IMR-90 (cell line): ENCODE results near the gene AJUBA. TPM values are rescaled to one million over a fixed set of nuclear protein-coding genes. Genes with fewer than 3 reads are reported as not detected.

Experiments used
- ATAC-seq: fragments of 200-7000 bp; cut with Tn5 transposase; 2 replicates; pipeline ENCODE4 v1.9.1; 2020; ENCODE audit warnings: low read depth, mild to moderate bottlenecking, moderate library complexity
- BruUV-seq: library from RNA; stranded (reverse); fragments of 400-500 nt; replicated peaks from 2 replicates; lab custom pipeline; 2021; lab: Mats Ljungman, UMichigan
- CTCF ChIA-PET: fragments of 300-600 bp; formaldehyde crosslinking; extraction: SDS; loops from one replicate; lab custom pipeline; 2021; ENCODE audit warnings: antibody characterized with exemption; lab: Yijun Ruan, JAX
- POLR2A ChIA-PET: fragments of 300-600 bp; sonication (Branson Sonifier 250); formaldehyde crosslinking; loops from one replicate; lab custom pipeline; 2022; ENCODE audit warnings: antibody characterized with exemption; ENCODE audit not compliant: unreplicated experiment; lab: Charles Lee
- DNase-seq: peaks from one replicate; pipeline ENCODE4 v3.0.0; 2013
- H2AFZ ChIP-seq: replicated peaks from 2 replicates; pipeline ENCODE3; 2013; ENCODE audit warnings: low read length, mild to moderate bottlenecking; ENCODE audit not compliant: poor library complexity
- H2AK5ac ChIP-seq: 2 replicates; pipeline ENCODE4 v1.6.1; 2013; ENCODE audit warnings: low read depth, low read length, inconsistent platforms
- H2AK9ac ChIP-seq: replicated peaks from 2 replicates; pipeline ENCODE3; 2013; ENCODE audit warnings: mild to moderate bottlenecking, low read depth, low read length, moderate library complexity; ENCODE audit not compliant: poor library complexity
- H2BK120ac ChIP-seq: 2 replicates; pipeline ENCODE4 v1.6.1; 2013; ENCODE audit warnings: low read depth, low read length, inconsistent platforms
- H2BK15ac ChIP-seq: 3 replicates; pipeline ENCODE4 v1.6.1; 2013; ENCODE audit warnings: low read depth, low read length, inconsistent platforms
- H2BK20ac ChIP-seq: 2 replicates; pipeline ENCODE4 v1.6.1; 2013; ENCODE audit warnings: low read depth, mild to moderate bottlenecking, inconsistent platforms, low read length, moderate library complexity
- H2BK5ac ChIP-seq: 2 replicates; pipeline ENCODE4 v1.6.1; 2013; ENCODE audit warnings: mild to moderate bottlenecking, low read depth, low read length, inconsistent platforms; ENCODE audit not compliant: poor library complexity, severe bottlenecking
- H3K14ac ChIP-seq: replicated peaks from 2 replicates; pipeline ENCODE4 v1.6.1; 2013; ENCODE audit warnings: low read depth, low read length, inconsistent platforms
- H3K18ac ChIP-seq: 2 replicates; pipeline ENCODE4 v1.6.1; 2013; ENCODE audit warnings: low read depth, low read length, control low read depth
- H3K23ac ChIP-seq: 2 replicates; pipeline ENCODE4 v1.6.1; 2013; ENCODE audit warnings: low read depth, low read length, inconsistent platforms
- H3K27ac ChIP-seq: 2 replicates; pipeline ENCODE4 v1.5.1; 2013; ENCODE audit warnings: mild to moderate bottlenecking, control low read depth, low read length; ENCODE audit not compliant: insufficient read depth
- H3K27me3 ChIP-seq: 2 replicates; pipeline ENCODE4 v1.6.1; 2013; ENCODE audit warnings: low read length; ENCODE audit not compliant: control insufficient read depth, insufficient read depth
- H3K36me3 ChIP-seq: 2 replicates; pipeline ENCODE4 v1.6.1; 2013; ENCODE audit warnings: low read length, mixed read lengths; ENCODE audit not compliant: control insufficient read depth, insufficient read depth
- H3K4ac ChIP-seq: 2 replicates; pipeline ENCODE4 v1.6.1; 2013; ENCODE audit warnings: low read depth, low read length, inconsistent platforms
- H3K4me1 ChIP-seq: 2 replicates; pipeline ENCODE4 v1.6.1; 2013; ENCODE audit warnings: low read length, mixed read lengths; ENCODE audit not compliant: control insufficient read depth, insufficient read depth
- H3K4me2 ChIP-seq: 2 replicates; pipeline ENCODE4 v1.6.1; 2013; ENCODE audit warnings: low read depth, mild to moderate bottlenecking, control low read depth, low read length, moderate library complexity
- H3K4me3 ChIP-seq: 2 replicates; pipeline ENCODE4 v1.5.1; 2013; ENCODE audit warnings: low read depth, mild to moderate bottlenecking, control low read depth, low read length, moderate library complexity; ENCODE audit not compliant: insufficient read depth
- H3K56ac ChIP-seq: 2 replicates; pipeline ENCODE4 v1.6.1; 2013; ENCODE audit warnings: low read length, inconsistent platforms; ENCODE audit not compliant: insufficient read depth; ENCODE audit errors: extremely low read depth
- H3K79me1 ChIP-seq, 2 experiments: 2 replicates each; pipeline ENCODE4 v1.6.1; 2013; ENCODE audit warnings: low read length in 2 of 2, inconsistent platforms in 1 of 2, low read depth in 1 of 2
- H3K9ac ChIP-seq: 2 replicates; pipeline ENCODE4 v1.6.1; 2013; ENCODE audit warnings: low read depth, low read length, control low read depth
- H3K9me1 ChIP-seq: 2 replicates; pipeline ENCODE4 v1.6.1; 2013; ENCODE audit warnings: low read length, inconsistent platforms; ENCODE audit not compliant: insufficient read depth
- H3K9me3 ChIP-seq: 2 replicates; pipeline ENCODE4 v1.6.1; 2013; ENCODE audit warnings: low read length; ENCODE audit not compliant: control insufficient read depth, insufficient read depth
- H4K20me1 ChIP-seq: 2 replicates; pipeline ENCODE4 v1.6.1; 2013; ENCODE audit warnings: low read length, inconsistent platforms; ENCODE audit not compliant: insufficient read depth
- H4K5ac ChIP-seq: 2 replicates; pipeline ENCODE4 v1.6.1; 2013; ENCODE audit warnings: mild to moderate bottlenecking, low read depth, low read length, control low read depth
- H4K8ac ChIP-seq, 2 experiments: 2 replicates each; pipeline ENCODE4 v1.6.1; 2013; ENCODE audit warnings: low read depth in 2 of 2, low read length in 2 of 2, control low read depth in 1 of 2, inconsistent platforms in 1 of 2
- H4K91ac ChIP-seq: 2 replicates; pipeline ENCODE4 v1.6.1; 2013; ENCODE audit warnings: low read depth, low read length, inconsistent platforms; ENCODE audit not compliant: insufficient read depth
- BHLHE40 ChIP-seq: fragments of 150-350 bp; IDR thresholded peaks from 2 replicates; pipeline ENCODE4 v1.6.1; 2016; ENCODE audit warnings: mild to moderate bottlenecking, low read depth, low read length
- CHD1 ChIP-seq: IDR thresholded peaks from 2 replicates; pipeline ENCODE4 v1.6.1; 2012; ENCODE audit warnings: low read depth, low read length, improper control_type of control experiment
- CTCF ChIP-seq: conservative IDR thresholded peaks from 2 replicates; pipeline ENCODE4 v1.5.1; 2012; ENCODE audit warnings: mild to moderate bottlenecking, low read depth, low read length, improper control_type of control experiment
- FOS ChIP-seq: fragments of 150-350 bp; IDR thresholded peaks from 2 replicates; pipeline ENCODE4 v1.6.1; 2016; ENCODE audit warnings: low read depth, low read length
- MAFK ChIP-seq: IDR thresholded peaks from 2 replicates; pipeline ENCODE4 v1.6.1; 2012; ENCODE audit warnings: low read depth, low read length, improper control_type of control experiment
- MXI1 ChIP-seq: IDR thresholded peaks from 2 replicates; pipeline ENCODE4 v1.6.1; 2012; ENCODE audit warnings: low read depth, mild to moderate bottlenecking, low read length, moderate library complexity, borderline replicate concordance
- NFE2L2 ChIP-seq: fragments of 150-350 bp; IDR thresholded peaks from 2 replicates; pipeline ENCODE4 v1.6.1; 2016; ENCODE audit warnings: low read depth, mild to moderate bottlenecking, low read length
- POLR2A ChIP-seq: IDR thresholded peaks from 2 replicates; pipeline ENCODE4 v1.6.1; 2012; ENCODE audit warnings: mild to moderate bottlenecking, low read depth, low read length
- RAD21 ChIP-seq: IDR thresholded peaks from 2 replicates; pipeline ENCODE4 v1.6.1; 2012; ENCODE audit warnings: low read length, improper control_type of control experiment
- RCOR1 ChIP-seq: IDR thresholded peaks from 2 replicates; pipeline ENCODE4 v1.6.1; 2012; ENCODE audit warnings: mild to moderate bottlenecking, low read length, improper control_type of control experiment; ENCODE audit not compliant: insufficient replicate concordance
- RFX5 ChIP-seq: IDR thresholded peaks from 2 replicates; pipeline ENCODE4 v1.8.0; 2012; ENCODE audit warnings: low read depth, mild to moderate bottlenecking, low read length, moderate library complexity
- SMC3 ChIP-seq: fragments of 150-350 bp; IDR thresholded peaks from 2 replicates; pipeline ENCODE4 v1.6.1; 2016; ENCODE audit warnings: low read depth, mild to moderate bottlenecking, antibody characterized with exemption, low read length, moderate library complexity
- WGBS, 2 experiments: methylation state at CpG; one replicate each; pipeline versions ENCODE4 v1.1.5 to v1.1.7; 2013; ENCODE audit warnings: missing lambda C conversion rate in 2 of 2; ENCODE audit not compliant: insufficient read length in 1 of 2; ENCODE audit errors: extremely low coverage in 2 of 2; 5-methylcytosine and 5-hydroxymethylcytosine counted together
- dilution Hi-C: fragments of 300-500 bp; cut with HindIII; formaldehyde crosslinking; loops from one replicate; pipeline ENCODE4 v1.14.3; 2018; ENCODE audit warnings: low sequenced_read_pairs; ENCODE audit not compliant: unreplicated experiment
- in situ Hi-C: fragments of 300-500 bp; cut with MboI; formaldehyde crosslinking; loops from 3 replicates; pipeline ENCODE4 v1.14.3; 2019; ENCODE audit warnings: low sequenced_read_pairs, inconsistent platforms, mixed read lengths
- intact Hi-C: fragments of 100-400 bp; cut with micrococcal nuclease; formaldehyde crosslinking; loops from 2 replicates; pipeline ENCODE4 v1.10.0; 2022
- polyA plus RNA-seq, 3 experiments: library from polyadenylated mRNA; depleted of rRNA; stranded (reverse); fragments of >200 nt; gene quantifications; 2 replicates each; pipeline ENCODE4 v1.2.3, GENCODE V29; 2012; ENCODE audit warnings: low replicate concordance in 1 of 3
- total RNA-seq: library from RNA; depleted of rRNA; stranded (reverse); fragments of >200 nt; gene quantifications from 2 replicates; pipeline ENCODE4 v1.2.3, GENCODE V29; 2012

AJUBA gene
- total and polyA plus RNA-seq, 2 of the 4 experiments (the other 2 are of a cell fraction): 46.4 to 67.6 TPM

- Histone ChIP-seq H3K14ac (no peak overlapping the region), H4K20me1 (no peaks in the 10 kb centered on the region), H2BK5ac (no peak overlapping the region), H3K18ac (no peak overlapping the region), H4K91ac (no peak overlapping the region), H3K4me2 (no peak overlapping the region), H2AFZ (peak overlapping the region; percentile 36), H3K79me1 (no peaks in the 10 kb centered on the region), H3K36me3 (no peaks in the 10 kb centered on the region), H3K56ac (no peak overlapping the region), H4K8ac (no peak overlapping the region), H2AK9ac (peak overlapping the region; percentile 34), H3K4me1 (peaks cover 4% of the 10 kb centered on the region), H3K4ac (no peak overlapping the region), H3K9me1 (no peaks in the 10 kb centered on the region; the same call in 1 of the 2 replicates), H2AK5ac (no peak overlapping the region), H4K5ac (no peak overlapping the region), H2BK120ac (no peak overlapping the region), H3K4me3 (no peak overlapping the region), H2BK15ac (no peak overlapping the region), H3K27me3 (no peaks in the 10 kb centered on the region; the same call in 1 of the 2 replicates), H2BK20ac (no peak overlapping the region), H3K9ac (no peak overlapping the region), H3K23ac (peak overlapping the region; percentile 71; the same call in 1 of the 2 replicates), H3K9me3 (no peaks in the 10 kb centered on the region), H3K27ac (no peak overlapping the region)
- ChIA-PET POLR2A (no interaction called here), CTCF (interaction anchor here (0.6 to 3.2 kb wide), 4 partner anchors 10 to 72 kb away, joined by 4 to 20 read pairs (median 9); partner anchors contain the start of gene CDH24)
- 60% methylated on average over 2 of the region's 11 CpGs; no CpG with 5 or more reads in 1 of the 2 experiments for WGBS, 2 experiments
- no TSS peak for BruUV-seq
- ATAC-seq (no peak), DNase-seq (no peak)
- TF ChIP-seq RCOR1 (no peak), CTCF (no peak), POLR2A (no peak), SMC3 (no peak), FOS (no peak), RFX5 (no peak), RAD21 (no peak), MAFK (no peak), CHD1 (no peak), MXI1 (no peak), NFE2L2 (no peak), BHLHE40 (no peak)
- dilution Hi-C loops: no loop called here
- intact Hi-C loops: no loop called here
- in situ Hi-C loops: no loop called here
Observed at GRCh38 chr14:22996768-22997654, 14.7 kb upstream of the AJUBA start.
